Liver (tissue), 9 donors: ENCODE data around the gene IGF1R. TPM values are rescaled to one million over a fixed set of nuclear protein-coding genes. Genes with fewer than 3 reads are reported as not detected.

ENCODE experiments used
- DNase-seq: peaks from one replicate; pipeline ENCODE4 v3.0.0-alpha.2; 2017; ENCODE audit warnings: low spot score
- H3K27ac ChIP-seq, 2 donors: one replicate each; pipeline ENCODE4 v1.7.0; 2013; ENCODE audit warnings: inconsistent platforms in 2 of 2, low read length in 2 of 2, control low read depth in 1 of 2, low read depth in 1 of 2, mild to moderate bottlenecking in 1 of 2
- H3K27me3 ChIP-seq, 4 donors: one replicate each; pipeline versions ENCODE4 v1.6.1 to v1.7.0; 2013; ENCODE audit warnings: low read length in 3 of 4, inconsistent platforms in 1 of 4, mild to moderate bottlenecking in 1 of 4, moderate library complexity in 1 of 4; ENCODE audit not compliant: control insufficient read depth in 4 of 4, insufficient read depth in 4 of 4
- H3K36me3 ChIP-seq, 4 donors: one replicate each; pipeline versions ENCODE4 v1.6.1 to v1.7.0; 2013; ENCODE audit warnings: low read length in 3 of 4, mild to moderate bottlenecking in 3 of 4, low read depth in 1 of 4, moderate library complexity in 1 of 4; ENCODE audit not compliant: control insufficient read depth in 4 of 4, insufficient read depth in 3 of 4
- H3K4me1 ChIP-seq, 4 donors: one replicate each; pipeline versions ENCODE4 v1.6.1 to v1.7.0; 2013; ENCODE audit warnings: low read length in 3 of 4, mild to moderate bottlenecking in 3 of 4, moderate library complexity in 1 of 4; ENCODE audit not compliant: control insufficient read depth in 4 of 4, insufficient read depth in 4 of 4
- H3K4me3 ChIP-seq, 3 donors: one replicate each; pipeline versions ENCODE4 v1.6.1 to v1.7.0; 2013; ENCODE audit warnings: low read length in 3 of 3, control low read depth in 1 of 3, low read depth in 1 of 3, mild to moderate bottlenecking in 1 of 3
- H3K9ac ChIP-seq, 2 donors: one replicate each; pipeline ENCODE4 v1.7.0; 2013; ENCODE audit warnings: low read length in 2 of 2, mild to moderate bottlenecking in 2 of 2, moderate library complexity in 2 of 2, control low read depth in 1 of 2, low read depth in 1 of 2
- H3K9me3 ChIP-seq, 4 donors: one replicate each; pipeline versions ENCODE4 v1.6.1 to v1.7.0; 2013; ENCODE audit warnings: low read length in 3 of 4; ENCODE audit not compliant: control insufficient read depth in 4 of 4
- ATF3 ChIP-seq: IDR thresholded peaks from 2 replicates; pipeline ENCODE4 v1.6.1; 2016; ENCODE audit warnings: antibody characterized with exemption
- CTCF ChIP-seq: fragments of 150-350 bp; IDR thresholded peaks from 2 replicates; pipeline ENCODE4 v1.5.1; 2017; ENCODE audit warnings: improper control_type of control experiment, low read depth, low read length; ENCODE audit not compliant: missing input control
- EGR1 ChIP-seq, 2 donors: IDR thresholded peaks; 2 replicates each; pipeline ENCODE4 v1.6.1; 2016 to 2018; ENCODE audit warnings: antibody characterized with exemption in 2 of 2, low read depth in 2 of 2
- FOXA1 ChIP-seq: IDR thresholded peaks from 2 replicates; pipeline ENCODE4 v1.6.1; 2016; ENCODE audit warnings: antibody characterized with exemption
- FOXA2 ChIP-seq: IDR thresholded peaks from 2 replicates; pipeline ENCODE4 v1.6.1; 2016; ENCODE audit warnings: antibody characterized with exemption
- HNF4G ChIP-seq: IDR thresholded peaks from 2 replicates; pipeline ENCODE4 v1.6.1; 2016; ENCODE audit warnings: antibody characterized with exemption
- JUND ChIP-seq, 2 donors: IDR thresholded peaks; 2 replicates each; pipeline ENCODE4 v1.6.1; 2016; ENCODE audit warnings: antibody characterized with exemption in 2 of 2
- MAX ChIP-seq: IDR thresholded peaks from 2 replicates; pipeline ENCODE4 v1.6.1; 2016; ENCODE audit warnings: antibody characterized with exemption
- NR2F2 ChIP-seq: IDR thresholded peaks from 2 replicates; pipeline ENCODE4 v1.6.1; 2016; ENCODE audit warnings: antibody characterized with exemption
- RAD21 ChIP-seq, 2 donors: IDR thresholded peaks; 2 replicates each; pipeline ENCODE4 v1.6.1; 2016; ENCODE audit warnings: antibody characterized with exemption in 2 of 2, mild to moderate bottlenecking in 2 of 2
- REST ChIP-seq: IDR thresholded peaks from 2 replicates; pipeline ENCODE4 v1.6.1; 2016; ENCODE audit warnings: antibody characterized with exemption, mild to moderate bottlenecking
- SP1 ChIP-seq: IDR thresholded peaks from 2 replicates; pipeline ENCODE4 v1.6.1; 2018; ENCODE audit warnings: antibody characterized with exemption, mild to moderate bottlenecking
- YY1 ChIP-seq: IDR thresholded peaks from 2 replicates; pipeline ENCODE4 v1.6.1; 2016; ENCODE audit warnings: antibody characterized with exemption, mild to moderate bottlenecking
- ZBTB33 ChIP-seq: IDR thresholded peaks from 2 replicates; pipeline ENCODE4 v1.6.1; 2016; ENCODE audit warnings: antibody characterized with exemption
- WGBS: extraction: QIAGEN DNeasy Blood & Tissue Kit; methylation state at CpG from one replicate; pipeline ENCODE4 v1.1.7; 2013; 5-methylcytosine and 5-hydroxymethylcytosine counted together
- polyA plus RNA-seq, 2 donors: library from polyadenylated mRNA; stranded (reverse) in 1 of 2; unstranded in 1 of 2; fragments of 200-250 nt in 1 of 2; fragments of >200 nt in 1 of 2; fragmentation: Nextera tagmentation in 1 of 2; extraction: Ambion mirVana in 1 of 2; gene quantifications; one replicate each; pipeline versions ENCODE4 v1.2.1 to v1.2.3, GENCODE V29; 2013 to 2015
- total RNA-seq, 2 donors: library from RNA; depleted of rRNA; stranded (reverse); fragments of >200 nt; gene quantifications; one replicate each; pipeline ENCODE4 v1.2.3, GENCODE V29; 2014
- donor health status: healthy.
- donor health status: healthy.
- donor health status: healthy.
- donor health status: healthy.
- donor health status: healthy.

IGF1R gene
- total and polyA plus RNA-seq, 4 donors, result 0.69 to 10.3 (median 3.2) TPM

GRCh38 chr15:98614681-98615080 lies 33.7 kb upstream of the IGF1R start:
- Histone ChIP-seq H3K9me3 (no peaks in the 10 kb centered on the region), H3K9ac (no peak overlapping the region), H3K36me3 (no peaks in the 10 kb centered on the region), H3K4me3 (no peak overlapping the region), H3K27me3 (no peaks in the 10 kb centered on the region), H3K4me1 (no peaks in the 10 kb centered on the region), H3K27ac (no peak overlapping the region)
- no peak for DNase-seq
- TF ChIP-seq MAX, result no peak
- no peak for TF ChIP-seq CTCF
- 95% methylated on average over 6 of the region's 6 CpGs for WGBS

- no peak for TF ChIP-seq RAD21 (IDR thresholded peaks at IDR 0.05)
- no peak for TF ChIP-seq HNF4G
- TF ChIP-seq EGR1 (IDR thresholded peaks at IDR 0.05; ENCODE audit: low read depth in 2 of 2), result no peak
- no peak for TF ChIP-seq JUND (IDR thresholded peaks at IDR 0.05)
- DNase-seq, result no peak
- no peak overlapping the region for H3K4me3 ChIP-seq
- no peaks in the 10 kb centered on the region for H3K4me1 ChIP-seq
- H3K27me3 ChIP-seq, result peaks cover 0 to 10% (median 0%) of the 10 kb centered on the region in 4 donors
- H3K9ac ChIP-seq, result no peak overlapping the region
- H3K36me3 ChIP-seq, result no peaks in the 10 kb centered on the region
- no peak overlapping the region for H3K27ac ChIP-seq
- no peaks in the 10 kb centered on the region for H3K9me3 ChIP-seq
- 73% methylated on average over 10 of the region's 10 CpGs for WGBS
Observed at GRCh38 chr15:98616397-98616796, 31.9 kb upstream of the IGF1R start.

GRCh38 chr15:98617328-98617980 lies 30.9 kb upstream of the IGF1R start:
- 84% methylated on average over 5 of the region's 5 CpGs for WGBS

More at GRCh38 chr15:98617328-98617980, 30.9 kb upstream of the IGF1R start:
- peaks cover 0 to 10% (median 0%) of the 10 kb centered on the region in 4 donors for H3K27me3 ChIP-seq
- no peak overlapping the region for H3K27ac ChIP-seq
- DNase-seq, result no peak
- TF ChIP-seq FOXA1 (no peak), JUND (IDR thresholded peaks at IDR 0.05) (no peak), MAX (no peak), CTCF (no peak), NR2F2 (no peak), SP1 (no peak), RAD21 (IDR thresholded peaks at IDR 0.05) (no peak), REST (no peak), EGR1 (IDR thresholded peaks at IDR 0.05; ENCODE audit: low read depth in 2 of 2) (no peak), ATF3 (no peak), FOXA2 (no peak), YY1 (no peak), ZBTB33 (no peak)
- no peak overlapping the region for H3K9ac ChIP-seq
- no peaks in the 10 kb centered on the region for H3K36me3 ChIP-seq
- no peaks in the 10 kb centered on the region for H3K9me3 ChIP-seq
- no peak overlapping the region for H3K4me3 ChIP-seq
- H3K4me1 ChIP-seq, result no peaks in the 10 kb centered on the region
